H1 (cell line): ENCODE measurements around the gene ANKRD31. TPM values are rescaled to one million over a fixed set of nuclear protein-coding genes. Genes with fewer than 3 reads are reported as not detected.

Source experiments
- BACH1 ChIP-seq: IDR thresholded peaks from 2 replicates; pipeline ENCODE4 v1.6.1; 2012; ENCODE audit warnings: low read length, improper control_type of control experiment
- CBX8 ChIP-seq: fragments of 300-800, 300-1000 bp; sonication (generic); IDR thresholded peaks from 2 replicates; pipeline ENCODE4 v1.7.1; 2016; ENCODE audit warnings: low read depth, low read length, borderline replicate concordance
- HDAC2 ChIP-seq, 2 experiments: fragments of 300-600 bp in 1 of 2; sonication (generic) in 1 of 2; IDR thresholded peaks; 2 replicates each; pipeline ENCODE4 v1.6.1; 2011 to 2012; ENCODE audit warnings: low read depth in 2 of 2, low read length in 2 of 2, mild to moderate bottlenecking in 2 of 2, moderate library complexity in 2 of 2, borderline replicate concordance in 1 of 2, inconsistent platforms in 1 of 2
- SP1 ChIP-seq: IDR thresholded peaks from 2 replicates; pipeline ENCODE4 v1.6.1; 2011; ENCODE audit warnings: low read depth, low read length
- TAF1 ChIP-seq: IDR thresholded peaks from 2 replicates; pipeline ENCODE4 v1.6.1; 2011; ENCODE audit warnings: mild to moderate bottlenecking, low read depth, low read length
- polyA plus RNA-seq, 7 experiments: library from polyadenylated mRNA; depleted of rRNA in 3 of 7; stranded (reverse) in 5 of 7; unstranded in 2 of 7; fragments of >200 nt in 5 of 7; fragments of 200-250 nt in 2 of 7; gene quantifications; 1 replicate in 5 of 7; 2 replicates in 1 of 7; 4 replicates in 1 of 7; pipeline versions ENCODE4 v1.2.1 to v1.2.3, GENCODE V29; 2011 to 2013; ENCODE audit warnings: missing spikeins in 2 of 7, mixed read lengths in 2 of 7
- total RNA-seq: library from RNA; stranded (reverse); fragmentation: NEBNext Ultra II Directional; extraction: Animal tissue kit (Norgen Biotek cat#: 25700); gene quantifications from 2 replicates; pipeline ENCODE4 v1.2.1, GENCODE V29; 2021
- TF ChIP-seq, protein P1 (sequence below): fragments of 300-600 bp; sonication (generic); IDR thresholded peaks from 2 replicates; pipeline ENCODE4 v1.7.1; 2012; ENCODE audit warnings: low read length, moderate library complexity, mild to moderate bottlenecking, inconsistent platforms; ENCODE audit not compliant: insufficient replicate concordance
- TF ChIP-seq, protein P2 (sequence below): IDR thresholded peaks from 2 replicates; pipeline ENCODE4 v1.6.1; 2012; ENCODE audit warnings: inconsistent platforms
- TF ChIP-seq, protein P3 (sequence below): IDR thresholded peaks from 2 replicates; pipeline ENCODE4 v1.6.1; 2011; ENCODE audit warnings: low read depth, mild to moderate bottlenecking, low read length; ENCODE audit not compliant: insufficient read depth

The ANKRD31 gene
- total and polyA plus RNA-seq, 2 of the 8 experiments (the other 6 are each of a cell fraction or from before 2014, with no cell fraction given), result 0.05 to 0.06 TPM

DNA sequence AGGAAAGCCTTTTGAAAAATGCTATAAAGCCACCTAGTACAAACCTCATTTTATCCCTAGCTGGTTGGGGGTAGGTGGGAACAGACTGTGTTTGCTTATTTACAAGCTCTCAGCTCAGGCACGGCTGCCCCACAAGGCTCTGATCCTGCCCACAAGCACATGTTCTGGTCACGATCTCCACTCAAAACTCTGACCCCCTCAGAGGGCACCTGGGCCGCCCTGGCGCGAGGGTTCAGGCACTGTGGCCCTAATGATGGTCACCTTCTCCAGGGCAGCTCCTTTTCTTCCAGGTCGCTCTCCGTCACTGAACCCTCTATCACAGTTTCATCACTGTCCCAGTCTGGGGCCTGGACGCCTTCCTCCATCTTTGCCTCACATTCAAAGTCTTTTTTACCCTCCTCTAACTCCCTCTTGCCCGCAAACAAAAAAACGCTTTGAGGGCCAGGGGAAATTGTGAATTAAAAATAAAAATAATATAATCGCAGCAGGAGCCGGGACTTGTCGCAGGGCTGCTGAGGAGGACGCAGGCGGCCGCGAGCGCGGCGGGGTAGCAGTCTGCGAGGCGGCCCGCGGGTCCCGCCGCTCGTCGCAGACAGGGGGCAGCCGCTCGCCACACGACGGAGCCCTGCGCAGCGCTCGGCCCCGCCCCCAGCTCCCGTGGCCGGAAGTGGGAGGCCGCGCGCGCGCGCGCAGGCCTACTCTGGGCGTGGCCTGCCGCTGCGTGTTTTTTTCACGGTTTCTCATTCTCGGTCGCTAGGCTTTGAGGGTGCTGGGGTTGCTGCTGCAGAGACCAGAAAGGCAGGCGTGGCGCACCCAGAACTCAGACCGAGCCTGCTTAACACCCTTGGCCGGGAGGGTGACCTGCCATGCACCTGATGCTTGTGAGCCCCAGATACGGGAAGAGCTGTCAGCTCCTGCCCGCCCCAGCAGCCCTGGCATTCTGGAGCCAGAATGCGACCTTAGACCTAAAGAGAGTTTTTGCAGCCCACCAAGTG, at the start of gene ANKRD31 (continued):
- TF ChIP-seq, protein P1, sequence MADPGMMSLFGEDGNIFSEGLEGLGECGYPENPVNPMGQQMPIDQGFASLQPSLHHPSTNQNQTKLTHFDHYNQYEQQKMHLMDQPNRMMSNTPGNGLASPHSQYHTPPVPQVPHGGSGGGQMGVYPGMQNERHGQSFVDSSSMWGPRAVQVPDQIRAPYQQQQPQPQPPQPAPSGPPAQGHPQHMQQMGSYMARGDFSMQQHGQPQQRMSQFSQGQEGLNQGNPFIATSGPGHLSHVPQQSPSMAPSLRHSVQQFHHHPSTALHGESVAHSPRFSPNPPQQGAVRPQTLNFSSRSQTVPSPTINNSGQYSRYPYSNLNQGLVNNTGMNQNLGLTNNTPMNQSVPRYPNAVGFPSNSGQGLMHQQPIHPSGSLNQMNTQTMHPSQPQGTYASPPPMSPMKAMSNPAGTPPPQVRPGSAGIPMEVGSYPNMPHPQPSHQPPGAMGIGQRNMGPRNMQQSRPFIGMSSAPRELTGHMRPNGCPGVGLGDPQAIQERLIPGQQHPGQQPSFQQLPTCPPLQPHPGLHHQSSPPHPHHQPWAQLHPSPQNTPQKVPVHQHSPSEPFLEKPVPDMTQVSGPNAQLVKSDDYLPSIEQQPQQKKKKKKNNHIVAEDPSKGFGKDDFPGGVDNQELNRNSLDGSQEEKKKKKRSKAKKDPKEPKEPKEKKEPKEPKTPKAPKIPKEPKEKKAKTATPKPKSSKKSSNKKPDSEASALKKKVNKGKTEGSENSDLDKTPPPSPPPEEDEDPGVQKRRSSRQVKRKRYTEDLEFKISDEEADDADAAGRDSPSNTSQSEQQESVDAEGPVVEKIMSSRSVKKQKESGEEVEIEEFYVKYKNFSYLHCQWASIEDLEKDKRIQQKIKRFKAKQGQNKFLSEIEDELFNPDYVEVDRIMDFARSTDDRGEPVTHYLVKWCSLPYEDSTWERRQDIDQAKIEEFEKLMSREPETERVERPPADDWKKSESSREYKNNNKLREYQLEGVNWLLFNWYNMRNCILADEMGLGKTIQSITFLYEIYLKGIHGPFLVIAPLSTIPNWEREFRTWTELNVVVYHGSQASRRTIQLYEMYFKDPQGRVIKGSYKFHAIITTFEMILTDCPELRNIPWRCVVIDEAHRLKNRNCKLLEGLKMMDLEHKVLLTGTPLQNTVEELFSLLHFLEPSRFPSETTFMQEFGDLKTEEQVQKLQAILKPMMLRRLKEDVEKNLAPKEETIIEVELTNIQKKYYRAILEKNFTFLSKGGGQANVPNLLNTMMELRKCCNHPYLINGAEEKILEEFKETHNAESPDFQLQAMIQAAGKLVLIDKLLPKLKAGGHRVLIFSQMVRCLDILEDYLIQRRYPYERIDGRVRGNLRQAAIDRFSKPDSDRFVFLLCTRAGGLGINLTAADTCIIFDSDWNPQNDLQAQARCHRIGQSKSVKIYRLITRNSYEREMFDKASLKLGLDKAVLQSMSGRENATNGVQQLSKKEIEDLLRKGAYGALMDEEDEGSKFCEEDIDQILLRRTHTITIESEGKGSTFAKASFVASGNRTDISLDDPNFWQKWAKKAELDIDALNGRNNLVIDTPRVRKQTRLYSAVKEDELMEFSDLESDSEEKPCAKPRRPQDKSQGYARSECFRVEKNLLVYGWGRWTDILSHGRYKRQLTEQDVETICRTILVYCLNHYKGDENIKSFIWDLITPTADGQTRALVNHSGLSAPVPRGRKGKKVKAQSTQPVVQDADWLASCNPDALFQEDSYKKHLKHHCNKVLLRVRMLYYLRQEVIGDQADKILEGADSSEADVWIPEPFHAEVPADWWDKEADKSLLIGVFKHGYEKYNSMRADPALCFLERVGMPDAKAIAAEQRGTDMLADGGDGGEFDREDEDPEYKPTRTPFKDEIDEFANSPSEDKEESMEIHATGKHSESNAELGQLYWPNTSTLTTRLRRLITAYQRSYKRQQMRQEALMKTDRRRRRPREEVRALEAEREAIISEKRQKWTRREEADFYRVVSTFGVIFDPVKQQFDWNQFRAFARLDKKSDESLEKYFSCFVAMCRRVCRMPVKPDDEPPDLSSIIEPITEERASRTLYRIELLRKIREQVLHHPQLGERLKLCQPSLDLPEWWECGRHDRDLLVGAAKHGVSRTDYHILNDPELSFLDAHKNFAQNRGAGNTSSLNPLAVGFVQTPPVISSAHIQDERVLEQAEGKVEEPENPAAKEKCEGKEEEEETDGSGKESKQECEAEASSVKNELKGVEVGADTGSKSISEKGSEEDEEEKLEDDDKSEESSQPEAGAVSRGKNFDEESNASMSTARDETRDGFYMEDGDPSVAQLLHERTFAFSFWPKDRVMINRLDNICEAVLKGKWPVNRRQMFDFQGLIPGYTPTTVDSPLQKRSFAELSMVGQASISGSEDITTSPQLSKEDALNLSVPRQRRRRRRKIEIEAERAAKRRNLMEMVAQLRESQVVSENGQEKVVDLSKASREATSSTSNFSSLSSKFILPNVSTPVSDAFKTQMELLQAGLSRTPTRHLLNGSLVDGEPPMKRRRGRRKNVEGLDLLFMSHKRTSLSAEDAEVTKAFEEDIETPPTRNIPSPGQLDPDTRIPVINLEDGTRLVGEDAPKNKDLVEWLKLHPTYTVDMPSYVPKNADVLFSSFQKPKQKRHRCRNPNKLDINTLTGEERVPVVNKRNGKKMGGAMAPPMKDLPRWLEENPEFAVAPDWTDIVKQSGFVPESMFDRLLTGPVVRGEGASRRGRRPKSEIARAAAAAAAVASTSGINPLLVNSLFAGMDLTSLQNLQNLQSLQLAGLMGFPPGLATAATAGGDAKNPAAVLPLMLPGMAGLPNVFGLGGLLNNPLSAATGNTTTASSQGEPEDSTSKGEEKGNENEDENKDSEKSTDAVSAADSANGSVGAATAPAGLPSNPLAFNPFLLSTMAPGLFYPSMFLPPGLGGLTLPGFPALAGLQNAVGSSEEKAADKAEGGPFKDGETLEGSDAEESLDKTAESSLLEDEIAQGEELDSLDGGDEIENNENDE, result no peak
- TF ChIP-seq, protein P2, sequence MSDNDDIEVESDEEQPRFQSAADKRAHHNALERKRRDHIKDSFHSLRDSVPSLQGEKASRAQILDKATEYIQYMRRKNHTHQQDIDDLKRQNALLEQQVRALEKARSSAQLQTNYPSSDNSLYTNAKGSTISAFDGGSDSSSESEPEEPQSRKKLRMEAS, result peak; percentile 59
- TF ChIP-seq, protein P3, sequence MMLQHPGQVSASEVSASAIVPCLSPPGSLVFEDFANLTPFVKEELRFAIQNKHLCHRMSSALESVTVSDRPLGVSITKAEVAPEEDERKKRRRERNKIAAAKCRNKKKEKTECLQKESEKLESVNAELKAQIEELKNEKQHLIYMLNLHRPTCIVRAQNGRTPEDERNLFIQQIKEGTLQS, result no peak
- peak; percentile 62 for TF ChIP-seq TAF1
- TF ChIP-seq CBX8, result no peak
- TF ChIP-seq SP1, result peak; percentile 45; the same call in 1 of the 2 replicates
- TF ChIP-seq BACH1, result peak; percentile 95
- peak; percentile 98 to 99 for TF ChIP-seq HDAC2 (IDR thresholded peaks at IDR 0.05; ENCODE audit: borderline replicate concordance in 1 of 2, low read depth in 2 of 2, low read length in 2 of 2)
